ENCODE data around the gene JPH2. TPM values are rescaled to one million over a fixed set of nuclear protein-coding genes. Genes with fewer than 3 reads are reported as not detected.

Gene JPH2
- total RNA-seq, 2 donors from 2014 or later: 169 to 179 TPM

DNA sequence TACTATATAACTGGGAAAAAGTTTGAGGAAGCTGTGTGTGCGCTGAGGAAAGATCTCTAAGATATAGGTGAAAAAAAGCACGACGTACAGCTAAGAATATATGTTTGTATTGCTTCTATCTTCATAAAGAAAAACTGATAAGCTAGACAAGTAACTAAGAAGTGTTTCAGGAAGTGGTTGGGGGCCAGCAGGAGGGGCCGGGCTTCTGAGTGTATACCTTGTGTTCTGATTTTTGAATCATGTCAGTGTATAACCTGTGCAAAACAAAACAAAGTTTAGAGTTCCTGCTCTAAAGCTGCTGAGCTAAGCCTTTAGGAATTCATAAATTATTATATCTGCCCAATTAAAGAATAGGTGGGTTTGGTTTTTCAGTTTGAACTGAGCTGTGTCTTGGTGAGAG is 31.5 kb upstream of the JPH2 start:
- Histone ChIP-seq H3K4me3 (no peak overlapping the region), H3K9me3 (no peaks in the 10 kb centered on the region), H3K4me1 (ENCODE audit: control insufficient read depth in 1 of 2, low read depth in 2 of 2) (no peaks in the 10 kb centered on the region), H3K27ac (no peak overlapping the region), H3K36me3 (no peaks in the 10 kb centered on the region), H3K27me3 (replicated peaks; ENCODE audit: insufficient read depth) (no peaks in the 10 kb centered on the region)
- ATAC-seq (ENCODE audit: insufficient number of reproducible peaks, low FRiP score, low read depth) (no peak), DNase-seq (ENCODE audit: low spot score) (no peak)
- TF ChIP-seq, protein P1, sequence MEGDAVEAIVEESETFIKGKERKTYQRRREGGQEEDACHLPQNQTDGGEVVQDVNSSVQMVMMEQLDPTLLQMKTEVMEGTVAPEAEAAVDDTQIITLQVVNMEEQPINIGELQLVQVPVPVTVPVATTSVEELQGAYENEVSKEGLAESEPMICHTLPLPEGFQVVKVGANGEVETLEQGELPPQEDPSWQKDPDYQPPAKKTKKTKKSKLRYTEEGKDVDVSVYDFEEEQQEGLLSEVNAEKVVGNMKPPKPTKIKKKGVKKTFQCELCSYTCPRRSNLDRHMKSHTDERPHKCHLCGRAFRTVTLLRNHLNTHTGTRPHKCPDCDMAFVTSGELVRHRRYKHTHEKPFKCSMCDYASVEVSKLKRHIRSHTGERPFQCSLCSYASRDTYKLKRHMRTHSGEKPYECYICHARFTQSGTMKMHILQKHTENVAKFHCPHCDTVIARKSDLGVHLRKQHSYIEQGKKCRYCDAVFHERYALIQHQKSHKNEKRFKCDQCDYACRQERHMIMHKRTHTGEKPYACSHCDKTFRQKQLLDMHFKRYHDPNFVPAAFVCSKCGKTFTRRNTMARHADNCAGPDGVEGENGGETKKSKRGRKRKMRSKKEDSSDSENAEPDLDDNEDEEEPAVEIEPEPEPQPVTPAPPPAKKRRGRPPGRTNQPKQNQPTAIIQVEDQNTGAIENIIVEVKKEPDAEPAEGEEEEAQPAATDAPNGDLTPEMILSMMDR (IDR thresholded peaks at IDR 0.05): no peak

DNA sequence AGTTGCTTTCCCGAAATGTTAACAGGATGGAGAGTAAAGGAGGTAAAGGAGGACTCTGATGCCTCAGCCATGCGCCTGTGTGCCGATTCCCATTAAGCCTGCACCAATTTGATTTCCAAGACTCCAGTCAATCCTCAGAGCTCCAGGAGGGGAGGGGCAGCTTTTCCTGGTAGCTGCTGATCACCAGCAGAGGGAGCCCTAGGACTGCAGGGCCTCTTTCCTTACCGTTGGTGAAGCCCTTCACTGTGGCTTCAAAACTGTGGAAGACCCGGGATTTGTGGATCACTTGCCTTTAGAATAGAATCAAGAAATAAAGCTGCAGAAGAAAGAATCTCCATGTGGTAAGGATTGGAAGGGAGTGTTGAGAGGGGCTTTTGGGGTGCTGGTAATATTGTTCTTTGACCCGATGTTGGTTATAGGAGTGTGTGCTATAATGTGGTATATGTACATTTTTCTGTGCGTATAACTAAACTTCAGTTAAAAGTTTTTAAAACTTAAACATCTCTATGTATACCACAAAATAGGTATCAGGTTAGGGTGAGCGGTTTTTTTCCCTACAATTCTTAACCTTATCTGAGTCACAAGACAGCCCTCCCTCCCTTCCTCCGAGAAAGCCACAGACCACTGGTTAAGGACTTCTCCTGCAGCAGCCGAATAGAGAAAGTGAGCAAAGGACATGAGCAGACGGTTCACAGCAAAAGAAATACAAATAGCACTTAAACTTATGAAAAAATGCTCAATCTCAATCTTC is 30.5 kb upstream of the JPH2 start:
- ATAC-seq (ENCODE audit: insufficient number of reproducible peaks, low FRiP score, low read depth) (no peak), DNase-seq (ENCODE audit: low spot score) (peak; percentile 4)
- no peaks in the 10 kb centered on the region for H3K36me3 ChIP-seq
- TF ChIP-seq, protein P1 (IDR thresholded peaks at IDR 0.05): peak; percentile 58
- H3K27ac ChIP-seq: no peak overlapping the region
- peaks cover 0 to 5% of the 10 kb centered on the region in 2 donors for H3K4me1 ChIP-seq (ENCODE audit: control insufficient read depth in 1 of 2, low read depth in 2 of 2)
- H3K27me3 ChIP-seq (replicated peaks; ENCODE audit: insufficient read depth): no peaks in the 10 kb centered on the region
- H3K4me3 ChIP-seq: no peak overlapping the region
- H3K9me3 ChIP-seq: no peaks in the 10 kb centered on the region

DNA sequence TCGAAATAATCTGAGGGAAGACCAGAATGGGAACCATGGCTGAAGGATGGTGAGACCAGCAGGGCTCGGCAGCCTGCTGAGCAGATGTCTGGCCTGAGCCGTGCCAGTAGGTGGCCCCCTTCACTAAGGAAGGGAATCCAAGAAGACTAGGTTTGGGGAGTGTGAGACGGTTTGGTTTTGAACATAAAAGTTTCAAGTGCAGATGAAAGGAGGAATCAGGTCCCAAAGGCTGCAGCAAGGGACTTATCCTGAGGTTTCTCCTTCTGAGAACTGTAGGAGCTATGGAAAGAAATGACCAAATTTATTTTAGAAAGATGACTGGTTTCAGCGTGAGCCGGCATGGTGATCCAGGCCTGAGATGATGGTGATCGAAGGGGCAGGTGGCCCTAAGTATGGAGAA is 28.1 kb upstream of the JPH2 start:
- no peak for ATAC-seq (ENCODE audit: insufficient number of reproducible peaks, low FRiP score, low read depth)
- no peak for DNase-seq (ENCODE audit: low spot score)
- no peaks in the 10 kb centered on the region for H3K27me3 ChIP-seq (replicated peaks; ENCODE audit: insufficient read depth)
- no peak overlapping the region for H3K27ac ChIP-seq
- H3K9me3 ChIP-seq: no peaks in the 10 kb centered on the region
- H3K36me3 ChIP-seq: no peaks in the 10 kb centered on the region
- TF ChIP-seq, protein P1 (IDR thresholded peaks at IDR 0.05): peak; percentile 66
- no peak overlapping the region for H3K4me3 ChIP-seq
- H3K4me1 ChIP-seq (ENCODE audit: control insufficient read depth in 1 of 2, low read depth in 2 of 2): peaks cover 9 to 18% of the 10 kb centered on the region in 2 donors

DNA sequence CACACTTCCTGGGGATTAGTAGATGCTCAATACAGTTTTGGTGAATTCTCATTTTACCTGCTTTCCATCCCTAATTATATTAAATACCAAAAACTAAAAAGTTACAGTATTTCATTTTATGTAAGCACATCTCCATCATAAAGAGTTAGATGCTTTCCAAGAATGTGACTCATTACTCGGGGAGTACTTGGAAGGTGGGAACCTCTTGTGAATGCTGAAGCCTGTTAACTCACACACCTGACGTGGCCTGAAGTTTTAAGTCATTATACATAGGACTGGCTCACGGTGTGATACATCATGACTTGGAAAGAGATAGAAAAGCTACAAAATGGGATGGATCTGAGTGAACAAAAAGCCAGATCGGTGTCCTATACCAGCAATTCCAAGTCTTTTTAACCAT is 25.8 kb upstream of the JPH2 start:
- no peak for ATAC-seq (ENCODE audit: insufficient number of reproducible peaks, low FRiP score, low read depth)
- TF ChIP-seq, protein P1 (IDR thresholded peaks at IDR 0.05): no peak
- Histone ChIP-seq H3K36me3 (no peaks in the 10 kb centered on the region), H3K9me3 (no peaks in the 10 kb centered on the region), H3K27me3 (replicated peaks; ENCODE audit: insufficient read depth) (no peaks in the 10 kb centered on the region), H3K27ac (no peak overlapping the region), H3K4me1 (ENCODE audit: control insufficient read depth in 1 of 2, low read depth in 2 of 2) (peaks cover 15 to 35% of the 10 kb centered on the region in 2 donors), H3K4me3 (no peak overlapping the region)
- DNase-seq (ENCODE audit: low spot score): no peak

DNA sequence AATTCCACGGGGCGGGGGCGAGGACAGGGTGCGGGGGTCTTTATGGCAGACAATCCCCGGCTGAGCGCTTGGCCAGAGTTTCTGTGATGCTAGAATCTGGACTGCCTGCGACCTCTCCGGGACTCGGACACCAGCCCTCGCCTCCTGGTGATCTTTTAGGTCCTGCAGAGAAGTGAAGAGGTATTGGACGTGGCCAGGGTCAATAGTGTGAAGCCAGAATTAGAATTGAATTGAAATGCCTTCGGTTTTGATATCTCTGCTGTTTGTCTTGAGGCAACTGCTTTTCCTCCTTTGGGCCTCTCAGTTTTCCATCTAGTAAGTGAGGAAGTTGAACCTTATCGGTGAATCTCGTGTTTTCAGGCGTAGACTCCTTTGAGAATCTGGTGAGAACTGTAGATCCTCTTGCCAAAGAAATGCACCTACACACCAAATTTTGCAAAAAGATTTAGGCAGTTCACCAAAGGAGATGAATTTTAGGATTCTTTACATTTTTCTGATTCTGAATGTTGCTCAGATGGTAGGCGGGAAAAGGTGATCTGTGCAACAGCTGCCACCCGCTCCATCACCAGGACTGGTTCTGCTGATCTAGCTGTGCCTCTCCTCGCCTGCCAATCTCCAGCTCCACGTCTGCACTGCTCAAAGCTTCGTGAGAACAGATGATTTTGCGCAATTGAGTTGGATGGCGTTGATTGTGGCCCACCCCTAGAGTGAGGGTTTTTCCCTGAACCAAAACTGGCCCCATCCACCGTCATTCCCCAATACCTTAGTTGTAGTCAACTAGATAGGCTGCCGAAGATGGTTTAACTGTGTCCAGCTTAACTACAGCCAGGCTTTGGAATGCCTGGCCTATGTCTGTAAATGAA is 24.4 kb upstream of the JPH2 start:
- H3K4me3 ChIP-seq: peak overlapping the region; percentile 93
- peak overlapping the region; percentile 94 to 98 for H3K27ac ChIP-seq
- TF ChIP-seq, protein P1 (IDR thresholded peaks at IDR 0.05): no peak
- ATAC-seq (ENCODE audit: insufficient number of reproducible peaks, low FRiP score, low read depth) (no peak), DNase-seq (ENCODE audit: low spot score) (no peak)
- peaks cover 24 to 49% of the 10 kb centered on the region in 2 donors for H3K4me1 ChIP-seq (ENCODE audit: control insufficient read depth in 1 of 2, low read depth in 2 of 2)
- no peaks in the 10 kb centered on the region for H3K27me3 ChIP-seq (replicated peaks; ENCODE audit: insufficient read depth)
- H3K36me3 ChIP-seq: peaks cover under 1% of the 10 kb centered on the region
- H3K9me3 ChIP-seq: no peaks in the 10 kb centered on the region

Data from thoracic aorta (tissue), 2 donors.